ENCODE results near the gene METAP1D. TPM values are rescaled to one million over a fixed set of nuclear protein-coding genes. Genes with fewer than 3 reads are reported as not detected.
"Not testable (repeated sequence)": the region's sequence is repeated elsewhere in the genome, so short reads cannot be mapped to it uniquely, and the experiment has no call there.

METAP1D gene
- total and polyA plus RNA-seq, 2 donors from 2014 or later = 4.0 to 6.2 TPM

- TF ChIP-seq CTCF (IDR thresholded peaks at IDR 0.05; ENCODE audit: borderline replicate concordance, extremely low read depth, insufficient read depth) = no peak
- H3K4me3 ChIP-seq (ENCODE audit: low read length in 3 of 3) = no peak overlapping the region
- no peaks in the 10 kb centered on the region for H3K27me3 ChIP-seq (ENCODE audit: control insufficient read depth, insufficient read depth, low read length)
- H3K4me1 ChIP-seq (ENCODE audit: control insufficient read depth in 2 of 3, insufficient read depth in 2 of 3, low read depth in 1 of 3, low read length in 3 of 3) = peaks cover 0 to 3% (median 0%) of the 10 kb centered on the region in 3 donors
- no peak for DNase-seq
- no peaks in the 10 kb centered on the region for H3K9me3 ChIP-seq (ENCODE audit: control insufficient read depth in 2 of 3, insufficient read depth in 1 of 3, low read length in 3 of 3)
- H3K9ac ChIP-seq (ENCODE audit: low read length in 3 of 3) = no peak overlapping the region
- intact Hi-C loops (cut with DNase I) = no loop called here
- no peaks in the 10 kb centered on the region for H3K36me3 ChIP-seq (ENCODE audit: control insufficient read depth in 2 of 3, insufficient read depth in 3 of 3, low read length in 3 of 3)
- no peak for FAIRE-seq
- H3K27ac ChIP-seq (ENCODE audit: low read depth in 2 of 2, low read length in 2 of 2) = no peak overlapping the region
Measured at GRCh38 chr2:172056293-172056692, 56.5 kb downstream of the METAP1D start.

- no peak overlapping the region for H3K27ac ChIP-seq (ENCODE audit: low read depth in 2 of 2, low read length in 2 of 2)
- intact Hi-C loops (cut with DNase I) = no loop called here
- H3K4me3 ChIP-seq (ENCODE audit: low read length in 3 of 3) = no peak overlapping the region
- H3K9ac ChIP-seq (ENCODE audit: low read length in 3 of 3) = no peak overlapping the region
- FAIRE-seq (no peak), DNase-seq (no peak)
- no peaks in the 10 kb centered on the region for H3K4me1 ChIP-seq (ENCODE audit: control insufficient read depth in 2 of 3, insufficient read depth in 2 of 3, low read depth in 1 of 3, low read length in 3 of 3)
- H3K9me3 ChIP-seq (ENCODE audit: control insufficient read depth in 2 of 3, insufficient read depth in 1 of 3, low read length in 3 of 3) = no peaks in the 10 kb centered on the region
- no peaks in the 10 kb centered on the region for H3K27me3 ChIP-seq (ENCODE audit: control insufficient read depth, insufficient read depth, low read length)
- H3K36me3 ChIP-seq (ENCODE audit: control insufficient read depth in 2 of 3, insufficient read depth in 3 of 3, low read length in 3 of 3) = no peaks in the 10 kb centered on the region
- no peak for TF ChIP-seq CTCF (IDR thresholded peaks at IDR 0.05; ENCODE audit: borderline replicate concordance, extremely low read depth, insufficient read depth)
Measured at GRCh38 chr2:172058660-172059059, 58.9 kb downstream of the METAP1D start.

GRCh38 chr2:172060118-172060517 is 60.4 kb downstream of the METAP1D start:
- H3K9ac ChIP-seq (ENCODE audit: low read length in 3 of 3); intact Hi-C loops (cut with DNase I); H3K9me3 ChIP-seq (ENCODE audit: control insufficient read depth in 2 of 3, insufficient read depth in 1 of 3, low read length in 3 of 3); H3K36me3 ChIP-seq (ENCODE audit: control insufficient read depth in 2 of 3, insufficient read depth in 3 of 3, low read length in 3 of 3); FAIRE-seq; H3K27ac ChIP-seq (ENCODE audit: low read depth in 2 of 2, low read length in 2 of 2); H3K4me1 ChIP-seq (ENCODE audit: control insufficient read depth in 2 of 3, insufficient read depth in 2 of 3, low read depth in 1 of 3, low read length in 3 of 3); H3K27me3 ChIP-seq (ENCODE audit: control insufficient read depth, insufficient read depth, low read length); DNase-seq; H3K4me3 ChIP-seq (ENCODE audit: low read length in 3 of 3): not testable (repeated sequence)

GRCh38 chr2:172062402-172063004 is 62.8 kb downstream of the METAP1D start:
- H3K27ac ChIP-seq (ENCODE audit: low read depth in 2 of 2, low read length in 2 of 2) = no peak overlapping the region
- H3K27me3 ChIP-seq (ENCODE audit: control insufficient read depth, insufficient read depth, low read length) = no peaks in the 10 kb centered on the region
- no peak for TF ChIP-seq CTCF (IDR thresholded peaks at IDR 0.05; ENCODE audit: borderline replicate concordance, extremely low read depth, insufficient read depth)
- no peaks in the 10 kb centered on the region for H3K4me1 ChIP-seq (ENCODE audit: control insufficient read depth in 2 of 3, insufficient read depth in 2 of 3, low read depth in 1 of 3, low read length in 3 of 3)
- DNase-seq = no peak
- H3K9me3 ChIP-seq (ENCODE audit: control insufficient read depth in 2 of 3, insufficient read depth in 1 of 3, low read length in 3 of 3) = no peaks in the 10 kb centered on the region
- no peak for FAIRE-seq
- H3K36me3 ChIP-seq (ENCODE audit: control insufficient read depth in 2 of 3, insufficient read depth in 3 of 3, low read length in 3 of 3) = no peaks in the 10 kb centered on the region
- no peak overlapping the region for H3K4me3 ChIP-seq (ENCODE audit: low read length in 3 of 3)
- no peak overlapping the region for H3K9ac ChIP-seq (ENCODE audit: low read length in 3 of 3)
- intact Hi-C loops (cut with DNase I) = no loop called here
